Bronchial epithelial cell (primary cell): ENCODE results near the gene CTSO. TPM values are rescaled to one million over a fixed set of nuclear protein-coding genes. Genes with fewer than 3 reads are reported as not detected.

Experiments
- DNase-seq: peaks from one replicate; pipeline ENCODE4 v3.0.0-alpha.2; 2010; ENCODE audit warnings: low read depth
- FAIRE-seq: peaks from 2 replicates; lab custom pipeline; 2011; peaks lifted over from hg19 to GRCh38; lab: Jason Lieb, UNC
- H3K27me3 ChIP-seq: 2 replicates; pipeline ENCODE4 v1.5.1; 2011; ENCODE audit warnings: low read length; ENCODE audit not compliant: control insufficient read depth, insufficient read depth
- H3K36me3 ChIP-seq: 2 replicates; pipeline ENCODE4 v1.5.1; 2011; ENCODE audit warnings: low read length; ENCODE audit not compliant: control insufficient read depth, insufficient read depth
- H3K4me3 ChIP-seq: 2 replicates; pipeline ENCODE4 v1.5.1; 2011; ENCODE audit warnings: mild to moderate bottlenecking, low read depth, low read length, control low read depth
- CTCF ChIP-seq: IDR thresholded peaks from 2 replicates; pipeline ENCODE4 v1.5.1; 2011; ENCODE audit warnings: mild to moderate bottlenecking, moderate library complexity, low read length, control low read depth, inconsistent platforms; ENCODE audit not compliant: insufficient read depth, severe bottlenecking
- total RNA-seq: library from RNA; depleted of rRNA; stranded (reverse); fragments of >200 nt; gene quantifications from 2 replicates; pipeline ENCODE4 v1.2.1, GENCODE V29; 2014

Gene CTSO
- total RNA-seq, 1 donor from 2014 or later = 1.1 TPM

GRCh38 chr4:155909615-155910226 lies 43.9 kb downstream of the CTSO start:
- TF ChIP-seq CTCF = no peak
- FAIRE-seq (no peak), DNase-seq (no peak)
- Histone ChIP-seq H3K36me3 (no peaks in the 10 kb centered on the region), H3K4me3 (no peak overlapping the region), H3K27me3 (no peaks in the 10 kb centered on the region)

- DNase-seq = no peak
- H3K36me3 ChIP-seq = no peaks in the 10 kb centered on the region
- H3K27me3 ChIP-seq = no peaks in the 10 kb centered on the region
- no peak for FAIRE-seq
- H3K4me3 ChIP-seq = no peak overlapping the region
- no peak for TF ChIP-seq CTCF
Observed at GRCh38 chr4:155908187-155909139, 45.2 kb downstream of the CTSO start.

GRCh38 chr4:155907556-155907955 lies 46.1 kb downstream of the CTSO start:
- no peak for FAIRE-seq
- no peak for TF ChIP-seq CTCF
- H3K36me3 ChIP-seq = no peaks in the 10 kb centered on the region
- DNase-seq = no peak
- no peaks in the 10 kb centered on the region for H3K27me3 ChIP-seq
- no peak overlapping the region for H3K4me3 ChIP-seq

- Histone ChIP-seq H3K27me3 (no peaks in the 10 kb centered on the region), H3K36me3 (no peaks in the 10 kb centered on the region), H3K4me3 (no peak overlapping the region)
- FAIRE-seq (no peak), DNase-seq (peak; percentile 82)
- no peak for TF ChIP-seq CTCF
Observed at GRCh38 chr4:155906554-155907247, 47.0 kb downstream of the CTSO start.

GRCh38 chr4:155904331-155904730 lies 49.3 kb downstream of the CTSO start:
- H3K4me3 ChIP-seq = no peak overlapping the region
- H3K27me3 ChIP-seq = no peaks in the 10 kb centered on the region
- FAIRE-seq (no peak), DNase-seq (no peak)
- TF ChIP-seq CTCF = no peak
- no peaks in the 10 kb centered on the region for H3K36me3 ChIP-seq
